Neuronal stem cell (in vitro differentiated cells): ENCODE data around the gene SS18.

Experiments used
- DNase-seq: peaks from one replicate; pipeline ENCODE4 v3.0.0-alpha.2; 2013; ENCODE audit warnings: low spot score
- H2AFZ ChIP-seq: one replicate; pipeline ENCODE4 v1.6.1; 2013; ENCODE audit warnings: mild to moderate bottlenecking, low read length, inconsistent platforms
- H2AK5ac ChIP-seq: 2 replicates; pipeline ENCODE4 v1.6.1; 2013; ENCODE audit warnings: low read depth, mild to moderate bottlenecking, inconsistent platforms, low read length, moderate library complexity, mixed read lengths
- H2BK120ac ChIP-seq: 2 replicates; pipeline ENCODE4 v1.6.1; 2013; ENCODE audit warnings: low read depth, mild to moderate bottlenecking, inconsistent platforms, low read length, moderate library complexity, mixed read lengths
- H2BK12ac ChIP-seq: one replicate; pipeline ENCODE4 v1.6.1; 2013; ENCODE audit warnings: low read length, inconsistent platforms
- H2BK15ac ChIP-seq: 2 replicates; pipeline ENCODE4 v1.6.1; 2013; ENCODE audit warnings: mild to moderate bottlenecking, low read length, inconsistent platforms, mixed read lengths
- H2BK5ac ChIP-seq: one replicate; pipeline ENCODE4 v1.6.1; 2013; ENCODE audit warnings: inconsistent platforms, mild to moderate bottlenecking, low read length, moderate library complexity
- H3K14ac ChIP-seq: one replicate; pipeline ENCODE4 v1.6.1; 2013; ENCODE audit warnings: low read length, inconsistent platforms
- H3K18ac ChIP-seq: 2 replicates; pipeline ENCODE4 v1.6.1; 2013; ENCODE audit warnings: low read length, inconsistent platforms
- H3K23ac ChIP-seq: 2 replicates; pipeline ENCODE4 v1.6.1; 2013; ENCODE audit warnings: low read depth, mild to moderate bottlenecking, mixed read lengths, low read length, inconsistent platforms; ENCODE audit not compliant: poor library complexity
- H3K27ac ChIP-seq: replicated peaks from 3 replicates; pipeline ENCODE4 v1.5.1; 2013; ENCODE audit warnings: low read length, inconsistent platforms
- H3K27me3 ChIP-seq, 3 experiments: 2 replicates each; pipeline ENCODE4 v1.6.1; 2013; ENCODE audit warnings: low read length in 3 of 3, mild to moderate bottlenecking in 2 of 3, inconsistent platforms in 1 of 3, low read depth in 1 of 3, mixed read lengths in 1 of 3, moderate library complexity in 1 of 3; ENCODE audit not compliant: control insufficient read depth in 3 of 3, insufficient read depth in 3 of 3
- H3K36me3 ChIP-seq, 2 donors: replicated peaks in 1 of 2; 2 replicates each; pipeline ENCODE4 v1.6.1; 2013; ENCODE audit warnings: low read length in 2 of 2; ENCODE audit not compliant: control insufficient read depth in 2 of 2, insufficient read depth in 2 of 2
- H3K4ac ChIP-seq: 2 replicates; pipeline ENCODE4 v1.6.1; 2013; ENCODE audit warnings: inconsistent platforms, mild to moderate bottlenecking, low read length, moderate library complexity
- H3K4me1 ChIP-seq, 2 donors: 1 replicate in 1 of 2; 2 replicates in 1 of 2; pipeline ENCODE4 v1.6.1; 2013; ENCODE audit warnings: low read length in 2 of 2, low read depth in 1 of 2; ENCODE audit not compliant: control insufficient read depth in 2 of 2, insufficient read depth in 1 of 2
- H3K4me2 ChIP-seq: one replicate; pipeline ENCODE4 v1.6.1; 2013; ENCODE audit warnings: mild to moderate bottlenecking, low read length, inconsistent platforms; ENCODE audit not compliant: insufficient read depth, poor library complexity, severe bottlenecking
- H3K4me3 ChIP-seq, 2 donors: 2 replicates each; pipeline ENCODE4 v1.5.1; 2013; ENCODE audit warnings: low read length in 2 of 2, mild to moderate bottlenecking in 2 of 2, inconsistent platforms in 1 of 2, moderate library complexity in 1 of 2
- H3K79me1 ChIP-seq: one replicate; pipeline ENCODE4 v1.6.1; 2013; ENCODE audit warnings: low read depth, mild to moderate bottlenecking, inconsistent platforms, low read length, moderate library complexity
- H3K9ac ChIP-seq: one replicate; pipeline ENCODE4 v1.6.1; 2013; ENCODE audit warnings: mild to moderate bottlenecking, low read depth, low read length, inconsistent platforms; ENCODE audit not compliant: poor library complexity
- H3K9me3 ChIP-seq, 2 donors: replicated peaks in 1 of 2; 2 replicates each; pipeline versions ENCODE3 to v1.6.1; 2013; ENCODE audit warnings: low read length in 2 of 2, mild to moderate bottlenecking in 2 of 2, inconsistent platforms in 1 of 2, low read depth in 1 of 2, mixed read lengths in 1 of 2, moderate library complexity in 1 of 2; ENCODE audit not compliant: control insufficient read depth in 2 of 2, insufficient read depth in 1 of 2
- H4K8ac ChIP-seq: one replicate; pipeline ENCODE4 v1.6.1; 2013; ENCODE audit warnings: low read depth, mild to moderate bottlenecking, inconsistent platforms, low read length, moderate library complexity
- H4K91ac ChIP-seq: one replicate; pipeline ENCODE4 v1.6.1; 2013; ENCODE audit warnings: low read length, low read depth, mild to moderate bottlenecking, inconsistent platforms; ENCODE audit not compliant: poor library complexity
- WGBS, 2 donors: extraction: QIAGEN DNeasy Blood & Tissue Kit; methylation state at CpG; one replicate each; pipeline ENCODE4 v1.1.7; 2013; ENCODE audit warnings: missing lambda C conversion rate in 2 of 2, mixed read lengths in 1 of 2; ENCODE audit not compliant: insufficient read length in 2 of 2, insufficient replicate concordance in 1 of 2; ENCODE audit errors: extremely low coverage in 2 of 2; 5-methylcytosine and 5-hydroxymethylcytosine counted together

The SS18 gene

DNA sequence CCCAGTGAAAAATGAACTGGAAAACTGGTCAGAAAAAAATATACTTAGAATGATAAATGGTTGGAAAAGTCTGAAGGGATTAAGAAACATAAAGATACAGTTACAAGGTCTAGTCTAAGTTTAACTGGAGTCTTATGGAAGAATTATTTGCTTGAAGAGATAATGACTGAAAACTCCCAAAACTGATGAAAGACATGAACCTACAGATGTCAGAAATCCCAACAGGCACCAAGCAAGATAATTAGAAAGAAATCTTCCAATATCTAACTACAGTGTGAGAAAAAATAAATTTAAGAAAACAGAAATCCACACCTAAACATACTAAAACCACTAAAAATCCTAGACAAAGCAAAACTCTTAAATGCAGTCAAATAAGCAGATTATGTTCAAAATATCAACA lies 19.4 kb downstream of the SS18 start:
- no peak overlapping the region for H2BK12ac ChIP-seq
- no peak overlapping the region for H3K23ac ChIP-seq
- no peak overlapping the region for H3K27ac ChIP-seq
- H2BK15ac ChIP-seq: no peak overlapping the region
- no peak overlapping the region for H3K4ac ChIP-seq
- no peak overlapping the region for H3K9ac ChIP-seq
- no peak overlapping the region for H2BK120ac ChIP-seq
- DNase-seq: no peak
- no peak overlapping the region for H3K18ac ChIP-seq
- no peak overlapping the region for H4K91ac ChIP-seq
- H2BK5ac ChIP-seq: no peak overlapping the region
- no peak overlapping the region for H2AK5ac ChIP-seq
- no peak overlapping the region for H3K4me2 ChIP-seq
- no peak overlapping the region for H4K8ac ChIP-seq
- no peak overlapping the region for H2AFZ ChIP-seq
- H3K4me1 ChIP-seq: no peaks in the 10 kb centered on the region
- H3K79me1 ChIP-seq: no peaks in the 10 kb centered on the region
- H3K36me3 ChIP-seq: peaks cover 13 to 99% of the 10 kb centered on the region in 2 donors
- no peak overlapping the region for H3K14ac ChIP-seq
- no peaks in the 10 kb centered on the region for H3K27me3 ChIP-seq
- peaks cover 4 to 64% of the 10 kb centered on the region in 2 donors for H3K9me3 ChIP-seq
- no peak overlapping the region for H3K4me3 ChIP-seq

DNA sequence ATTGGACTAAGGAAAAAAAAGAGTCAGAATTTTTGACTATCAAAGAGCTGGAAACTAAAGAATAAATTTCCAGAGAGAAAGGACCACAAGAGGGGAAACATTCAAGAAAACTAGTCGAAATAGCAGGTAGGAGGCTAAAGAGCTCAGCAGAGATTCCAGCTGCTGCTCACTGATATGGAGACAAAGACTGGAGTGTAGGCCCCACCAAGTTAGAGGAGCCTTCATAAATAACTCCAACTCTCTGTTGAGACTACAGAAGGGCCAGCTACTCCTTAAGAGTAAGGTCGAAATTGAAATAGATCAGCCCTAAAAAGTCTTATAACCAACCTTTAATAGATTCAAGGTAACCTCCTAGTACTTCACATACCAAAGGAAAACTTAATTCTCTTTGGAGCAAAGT lies 31.1 kb downstream of the SS18 start:
- H3K14ac ChIP-seq: no peak overlapping the region
- H3K27ac ChIP-seq: no peak overlapping the region
- no peaks in the 10 kb centered on the region for H3K27me3 ChIP-seq
- DNase-seq: no peak
- H3K4me2 ChIP-seq: no peak overlapping the region
- no peak overlapping the region for H2BK15ac ChIP-seq
- H4K91ac ChIP-seq: no peak overlapping the region
- H3K18ac ChIP-seq: no peak overlapping the region
- WGBS, 2 donors: no CpG with 5 or more reads among the region's 2 CpGs
- no peak overlapping the region for H2BK12ac ChIP-seq
- no peak overlapping the region for H3K23ac ChIP-seq
- H2BK5ac ChIP-seq: no peak overlapping the region
- peaks cover 0 to 3% of the 10 kb centered on the region in 2 donors for H3K9me3 ChIP-seq
- peaks cover 3% of the 10 kb centered on the region for H3K79me1 ChIP-seq
- peaks cover 7 to 49% of the 10 kb centered on the region in 2 donors for H3K36me3 ChIP-seq
- H2AFZ ChIP-seq: no peak overlapping the region
- no peak overlapping the region for H2BK120ac ChIP-seq
- no peak overlapping the region for H3K4me3 ChIP-seq
- H3K4me1 ChIP-seq: peaks cover 4 to 28% of the 10 kb centered on the region in 2 donors
- no peak overlapping the region for H4K8ac ChIP-seq
- no peak overlapping the region for H3K9ac ChIP-seq
- no peak overlapping the region for H3K4ac ChIP-seq
- H2AK5ac ChIP-seq: no peak overlapping the region

- Histone ChIP-seq H2AFZ (no peak overlapping the region), H3K27ac (no peak overlapping the region), H3K36me3 (peaks cover 9 to 61% of the 10 kb centered on the region in 2 donors), H3K4me1 (peaks cover 4 to 28% of the 10 kb centered on the region in 2 donors), H2BK120ac (no peak overlapping the region), H3K9me3 (peaks cover 0 to 3% of the 10 kb centered on the region in 2 donors), H3K14ac (no peak overlapping the region), H3K4ac (no peak overlapping the region), H2BK12ac (no peak overlapping the region), H2BK5ac (no peak overlapping the region), H3K79me1 (peaks cover 3% of the 10 kb centered on the region), H3K27me3 (no peaks in the 10 kb centered on the region), H3K9ac (no peak overlapping the region), H3K4me3 (no peak overlapping the region), H3K18ac (peak overlapping the region; percentile 13), H2AK5ac (no peak overlapping the region), H4K8ac (no peak overlapping the region), H2BK15ac (no peak overlapping the region), H3K4me2 (no peak overlapping the region), H3K23ac (no peak overlapping the region), H4K91ac (peak overlapping the region; percentile 3)
- WGBS, 2 donors: no CpG with 5 or more reads among the region's 7 CpGs
- peak; percentile 1 for DNase-seq
Measured at GRCh38 chr18:26057344-26057773, 33.1 kb downstream of the SS18 start.

GRCh38 chr18:26056291-26056690 lies 34.1 kb downstream of the SS18 start:
- H3K27ac ChIP-seq: no peak overlapping the region
- H3K9ac ChIP-seq: no peak overlapping the region
- no peak overlapping the region for H3K4ac ChIP-seq
- no peak for DNase-seq
- H2BK15ac ChIP-seq: no peak overlapping the region
- no peak overlapping the region for H3K18ac ChIP-seq
- no peak overlapping the region for H3K23ac ChIP-seq
- H2BK120ac ChIP-seq: no peak overlapping the region
- no peaks in the 10 kb centered on the region for H3K27me3 ChIP-seq
- no peak overlapping the region for H3K4me3 ChIP-seq
- H3K14ac ChIP-seq: no peak overlapping the region
- H3K36me3 ChIP-seq: peaks cover 9 to 62% of the 10 kb centered on the region in 2 donors
- H2BK12ac ChIP-seq: no peak overlapping the region
- peaks cover 0 to 3% of the 10 kb centered on the region in 2 donors for H3K9me3 ChIP-seq
- no peak overlapping the region for H2AFZ ChIP-seq
- no peak overlapping the region for H2AK5ac ChIP-seq
- peaks cover 4 to 28% of the 10 kb centered on the region in 2 donors for H3K4me1 ChIP-seq
- H3K4me2 ChIP-seq: no peak overlapping the region
- no CpG with 5 or more reads among the region's 1 CpG for WGBS, 2 donors
- no peak overlapping the region for H4K91ac ChIP-seq
- no peak overlapping the region for H2BK5ac ChIP-seq
- no peak overlapping the region for H4K8ac ChIP-seq
- peaks cover 3% of the 10 kb centered on the region for H3K79me1 ChIP-seq
